ENCODE results near the gene NPC1L1. TPM values are rescaled to one million over a fixed set of nuclear protein-coding genes. Genes with fewer than 3 reads are reported as not detected.

The NPC1L1 gene
- total and polyA plus RNA-seq, 2 of the 13 experiments (the other 11 are each of a cell fraction or from before 2014, with no cell fraction given), result 4.8 to 14.5 TPM

DNA sequence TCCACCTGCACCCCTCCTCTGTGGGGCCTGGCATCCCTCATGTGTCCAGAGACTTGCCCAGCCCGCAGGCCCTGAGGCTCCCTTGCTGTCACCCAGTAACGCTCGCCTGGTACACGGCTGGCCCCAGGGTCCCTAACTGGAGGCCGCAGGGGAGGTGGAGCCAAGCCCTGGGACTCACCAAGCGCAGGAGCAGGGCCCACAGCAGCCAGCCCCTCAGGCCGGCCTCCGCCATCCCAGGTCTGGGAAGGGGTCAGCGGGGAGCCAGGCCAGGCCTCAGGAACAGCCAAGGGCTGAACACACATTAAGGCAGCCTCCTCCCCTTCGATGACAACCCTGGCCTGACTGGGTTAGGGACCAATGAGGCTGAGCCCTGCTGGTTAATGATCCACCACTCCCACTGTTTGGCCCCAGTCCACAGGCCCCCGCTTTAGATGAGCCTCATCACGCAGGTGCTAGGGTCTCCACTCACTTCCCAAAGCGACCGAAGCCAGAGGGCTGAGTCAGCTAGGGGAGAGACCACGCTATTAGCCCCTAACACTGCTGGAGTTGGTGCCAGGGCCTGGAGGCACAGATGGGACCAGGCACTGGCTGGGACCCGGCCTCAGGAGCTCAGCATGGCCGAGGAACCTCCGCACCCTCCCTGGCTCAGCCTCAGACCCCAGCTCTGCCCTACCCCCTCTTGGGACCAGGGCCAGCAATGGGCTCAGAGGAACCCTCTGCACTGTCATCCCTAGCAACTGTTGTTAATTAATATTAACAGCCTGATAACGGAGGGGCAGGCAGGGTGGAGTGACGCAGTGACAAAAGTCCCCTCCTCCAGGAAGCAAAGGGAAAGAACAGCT is at the start of gene NPC1L1 (continued):
- TF ChIP-seq, protein P1, sequence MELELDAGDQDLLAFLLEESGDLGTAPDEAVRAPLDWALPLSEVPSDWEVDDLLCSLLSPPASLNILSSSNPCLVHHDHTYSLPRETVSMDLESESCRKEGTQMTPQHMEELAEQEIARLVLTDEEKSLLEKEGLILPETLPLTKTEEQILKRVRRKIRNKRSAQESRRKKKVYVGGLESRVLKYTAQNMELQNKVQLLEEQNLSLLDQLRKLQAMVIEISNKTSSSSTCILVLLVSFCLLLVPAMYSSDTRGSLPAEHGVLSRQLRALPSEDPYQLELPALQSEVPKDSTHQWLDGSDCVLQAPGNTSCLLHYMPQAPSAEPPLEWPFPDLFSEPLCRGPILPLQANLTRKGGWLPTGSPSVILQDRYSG (CRISPR knock-in tag; IDR thresholded peaks at IDR 0.05), result no peak
- TF ChIP-seq EHMT2 (IDR thresholded peaks at IDR 0.05; ENCODE audit: borderline replicate concordance, low read depth, low read length) (no peak), SRSF9 (IDR thresholded peaks at IDR 0.05; ENCODE audit: borderline replicate concordance, insufficient read depth, low read depth, low read length, poor library complexity, severe bottlenecking) (no peak), ZNF678 (CRISPR knock-in tag; IDR thresholded peaks at IDR 0.05) (peak; percentile 81), ZNF329 (CRISPR knock-in tag; IDR thresholded peaks at IDR 0.05; ENCODE audit: low read depth) (peak; percentile 60), AGO1 (IDR thresholded peaks at IDR 0.05; ENCODE audit: low read depth, low read length, poor library complexity, severe bottlenecking) (no peak), ZKSCAN8 (CRISPR knock-in tag; IDR thresholded peaks at IDR 0.05; ENCODE audit: borderline replicate concordance) (peak; percentile 46; the same call in 1 of the 2 replicates), SMAD9 (CRISPR knock-in tag; IDR thresholded peaks at IDR 0.05) (no peak), MEIS1 (CRISPR knock-in tag; IDR thresholded peaks at IDR 0.05; ENCODE audit: borderline replicate concordance) (peak; percentile 73; the same call in 1 of the 2 replicates), ARNTL (CRISPR knock-in tag; IDR thresholded peaks at IDR 0.05) (peak; percentile 80; the same call in 1 of the 2 replicates), ZNF296 (CRISPR knock-in tag; conservative IDR thresholded peaks at IDR 0.05) (no peak), RAD51 (IDR thresholded peaks at IDR 0.05; ENCODE audit: borderline replicate concordance) (no peak), NBN (conservative IDR thresholded peaks at IDR 0.05) (no peak)
- TF ChIP-seq, protein P2, sequence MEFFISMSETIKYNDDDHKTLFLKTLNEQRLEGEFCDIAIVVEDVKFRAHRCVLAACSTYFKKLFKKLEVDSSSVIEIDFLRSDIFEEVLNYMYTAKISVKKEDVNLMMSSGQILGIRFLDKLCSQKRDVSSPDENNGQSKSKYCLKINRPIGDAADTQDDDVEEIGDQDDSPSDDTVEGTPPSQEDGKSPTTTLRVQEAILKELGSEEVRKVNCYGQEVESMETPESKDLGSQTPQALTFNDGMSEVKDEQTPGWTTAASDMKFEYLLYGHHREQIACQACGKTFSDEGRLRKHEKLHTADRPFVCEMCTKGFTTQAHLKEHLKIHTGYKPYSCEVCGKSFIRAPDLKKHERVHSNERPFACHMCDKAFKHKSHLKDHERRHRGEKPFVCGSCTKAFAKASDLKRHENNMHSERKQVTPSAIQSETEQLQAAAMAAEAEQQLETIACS (CRISPR knock-in tag; IDR thresholded peaks at IDR 0.05), result no peak
- TF ChIP-seq, protein P3, sequence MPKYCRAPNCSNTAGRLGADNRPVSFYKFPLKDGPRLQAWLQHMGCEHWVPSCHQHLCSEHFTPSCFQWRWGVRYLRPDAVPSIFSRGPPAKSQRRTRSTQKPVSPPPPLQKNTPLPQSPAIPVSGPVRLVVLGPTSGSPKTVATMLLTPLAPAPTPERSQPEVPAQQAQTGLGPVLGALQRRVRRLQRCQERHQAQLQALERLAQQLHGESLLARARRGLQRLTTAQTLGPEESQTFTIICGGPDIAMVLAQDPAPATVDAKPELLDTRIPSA (CRISPR knock-in tag; IDR thresholded peaks at IDR 0.05; ENCODE audit: borderline replicate concordance), result peak; percentile 83; the same call in 1 of the 2 replicates
- TF ChIP-seq, protein P4, sequence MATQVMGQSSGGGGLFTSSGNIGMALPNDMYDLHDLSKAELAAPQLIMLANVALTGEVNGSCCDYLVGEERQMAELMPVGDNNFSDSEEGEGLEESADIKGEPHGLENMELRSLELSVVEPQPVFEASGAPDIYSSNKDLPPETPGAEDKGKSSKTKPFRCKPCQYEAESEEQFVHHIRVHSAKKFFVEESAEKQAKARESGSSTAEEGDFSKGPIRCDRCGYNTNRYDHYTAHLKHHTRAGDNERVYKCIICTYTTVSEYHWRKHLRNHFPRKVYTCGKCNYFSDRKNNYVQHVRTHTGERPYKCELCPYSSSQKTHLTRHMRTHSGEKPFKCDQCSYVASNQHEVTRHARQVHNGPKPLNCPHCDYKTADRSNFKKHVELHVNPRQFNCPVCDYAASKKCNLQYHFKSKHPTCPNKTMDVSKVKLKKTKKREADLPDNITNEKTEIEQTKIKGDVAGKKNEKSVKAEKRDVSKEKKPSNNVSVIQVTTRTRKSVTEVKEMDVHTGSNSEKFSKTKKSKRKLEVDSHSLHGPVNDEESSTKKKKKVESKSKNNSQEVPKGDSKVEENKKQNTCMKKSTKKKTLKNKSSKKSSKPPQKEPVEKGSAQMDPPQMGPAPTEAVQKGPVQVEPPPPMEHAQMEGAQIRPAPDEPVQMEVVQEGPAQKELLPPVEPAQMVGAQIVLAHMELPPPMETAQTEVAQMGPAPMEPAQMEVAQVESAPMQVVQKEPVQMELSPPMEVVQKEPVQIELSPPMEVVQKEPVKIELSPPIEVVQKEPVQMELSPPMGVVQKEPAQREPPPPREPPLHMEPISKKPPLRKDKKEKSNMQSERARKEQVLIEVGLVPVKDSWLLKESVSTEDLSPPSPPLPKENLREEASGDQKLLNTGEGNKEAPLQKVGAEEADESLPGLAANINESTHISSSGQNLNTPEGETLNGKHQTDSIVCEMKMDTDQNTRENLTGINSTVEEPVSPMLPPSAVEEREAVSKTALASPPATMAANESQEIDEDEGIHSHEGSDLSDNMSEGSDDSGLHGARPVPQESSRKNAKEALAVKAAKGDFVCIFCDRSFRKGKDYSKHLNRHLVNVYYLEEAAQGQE (IDR thresholded peaks at IDR 0.05; ENCODE audit: borderline replicate concordance in 1 of 2, low read depth in 1 of 2, low read length in 2 of 2), result peak in 1 of 2 experiments; percentile 64; a peak in 2 of 4 replicates
- TF ChIP-seq, protein P5, sequence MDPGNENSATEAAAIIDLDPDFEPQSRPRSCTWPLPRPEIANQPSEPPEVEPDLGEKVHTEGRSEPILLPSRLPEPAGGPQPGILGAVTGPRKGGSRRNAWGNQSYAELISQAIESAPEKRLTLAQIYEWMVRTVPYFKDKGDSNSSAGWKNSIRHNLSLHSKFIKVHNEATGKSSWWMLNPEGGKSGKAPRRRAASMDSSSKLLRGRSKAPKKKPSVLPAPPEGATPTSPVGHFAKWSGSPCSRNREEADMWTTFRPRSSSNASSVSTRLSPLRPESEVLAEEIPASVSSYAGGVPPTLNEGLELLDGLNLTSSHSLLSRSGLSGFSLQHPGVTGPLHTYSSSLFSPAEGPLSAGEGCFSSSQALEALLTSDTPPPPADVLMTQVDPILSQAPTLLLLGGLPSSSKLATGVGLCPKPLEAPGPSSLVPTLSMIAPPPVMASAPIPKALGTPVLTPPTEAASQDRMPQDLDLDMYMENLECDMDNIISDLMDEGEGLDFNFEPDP (CRISPR knock-in tag; conservative IDR thresholded peaks at IDR 0.05), result no peak
- TF ChIP-seq, protein P6, sequence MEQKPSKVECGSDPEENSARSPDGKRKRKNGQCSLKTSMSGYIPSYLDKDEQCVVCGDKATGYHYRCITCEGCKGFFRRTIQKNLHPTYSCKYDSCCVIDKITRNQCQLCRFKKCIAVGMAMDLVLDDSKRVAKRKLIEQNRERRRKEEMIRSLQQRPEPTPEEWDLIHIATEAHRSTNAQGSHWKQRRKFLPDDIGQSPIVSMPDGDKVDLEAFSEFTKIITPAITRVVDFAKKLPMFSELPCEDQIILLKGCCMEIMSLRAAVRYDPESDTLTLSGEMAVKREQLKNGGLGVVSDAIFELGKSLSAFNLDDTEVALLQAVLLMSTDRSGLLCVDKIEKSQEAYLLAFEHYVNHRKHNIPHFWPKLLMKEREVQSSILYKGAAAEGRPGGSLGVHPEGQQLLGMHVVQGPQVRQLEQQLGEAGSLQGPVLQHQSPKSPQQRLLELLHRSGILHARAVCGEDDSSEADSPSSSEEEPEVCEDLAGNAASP (CRISPR knock-in tag; IDR thresholded peaks at IDR 0.05; ENCODE audit: borderline replicate concordance), result peak; percentile 60

Data from HepG2 (cell line).